Keratinocyte (primary cell): ENCODE data around the gene TGDS. TPM values are rescaled to one million over a fixed set of nuclear protein-coding genes. Genes with fewer than 3 reads are reported as not detected.
A peak's percentile ranks its signal among the peaks of the same experiment; 100 is the strongest.
"Not testable (repeated sequence)": the region's sequence is repeated elsewhere in the genome, so short reads cannot be mapped to it uniquely, and the experiment has no call there.

Experiments
- DNase-seq: peaks from one replicate; pipeline ENCODE4 v3.0.0-alpha.2; 2011; ENCODE audit warnings: low read depth, missing footprints, low spot score
- FAIRE-seq: peaks from 2 replicates; lab custom pipeline; 2011; peaks lifted over from hg19 to GRCh38; lab: Jason Lieb, UNC
- H2AFZ ChIP-seq: 2 replicates; pipeline ENCODE4 v1.6.0; 2012; ENCODE audit warnings: low read length, control low read depth, inconsistent platforms; ENCODE audit not compliant: control insufficient read depth
- H3K27ac ChIP-seq: 2 replicates; pipeline ENCODE4 v1.5.1; 2011; ENCODE audit warnings: low read length; ENCODE audit not compliant: control insufficient read depth, insufficient read depth
- H3K27me3 ChIP-seq: 3 replicates; pipeline ENCODE4 v1.6.0; 2011; ENCODE audit warnings: low read length; ENCODE audit not compliant: control insufficient read depth, insufficient read depth; ENCODE audit errors: extremely low read depth
- H3K36me3 ChIP-seq, 2 experiments: 2 replicates in 1 of 2; 3 replicates in 1 of 2; pipeline ENCODE4 v1.5.1; 2011; ENCODE audit warnings: low read length in 2 of 2, mild to moderate bottlenecking in 1 of 2; ENCODE audit not compliant: control insufficient read depth in 2 of 2, insufficient read depth in 2 of 2; ENCODE audit errors: extremely low read depth in 1 of 2
- H3K4me1 ChIP-seq: 3 replicates; pipeline ENCODE4 v1.5.1; 2011; ENCODE audit warnings: low read length; ENCODE audit not compliant: control insufficient read depth, insufficient read depth; ENCODE audit errors: extremely low read depth
- H3K4me2 ChIP-seq: 3 replicates; pipeline ENCODE4 v1.6.0; 2011; ENCODE audit warnings: low read depth, low read length; ENCODE audit not compliant: control insufficient read depth, insufficient read depth; ENCODE audit errors: extremely low read depth
- H3K4me3 ChIP-seq, 3 experiments: fragments of 200-600 bp in 1 of 3; sonication (generic) in 1 of 3; 2 replicates in 2 of 3; 3 replicates in 1 of 3; pipeline ENCODE4 v1.5.1; 2011 to 2016; ENCODE audit warnings: low read length in 3 of 3, mild to moderate bottlenecking in 3 of 3, control low read depth in 2 of 3, inconsistent platforms in 1 of 3, low read depth in 1 of 3, mixed read lengths in 1 of 3, mixed run types in 1 of 3, moderate library complexity in 1 of 3; ENCODE audit not compliant: control insufficient read depth in 2 of 3, insufficient read depth in 2 of 3; ENCODE audit errors: extremely low read depth in 1 of 3
- H3K79me2 ChIP-seq: 2 replicates; pipeline ENCODE4 v1.6.0; 2012; ENCODE audit warnings: low read length; ENCODE audit not compliant: control insufficient read depth, insufficient read depth
- H3K9ac ChIP-seq: 3 replicates; pipeline ENCODE4 v1.6.0; 2011; ENCODE audit warnings: low read length; ENCODE audit not compliant: control insufficient read depth, insufficient read depth; ENCODE audit errors: extremely low read depth
- H3K9me1 ChIP-seq: 3 replicates; pipeline ENCODE4 v1.6.0; 2011; ENCODE audit warnings: low read length; ENCODE audit not compliant: control insufficient read depth, insufficient read depth; ENCODE audit errors: extremely low read depth
- H3K9me3 ChIP-seq: 2 replicates; pipeline ENCODE4 v1.5.1; 2012; ENCODE audit warnings: low read depth, low read length; ENCODE audit not compliant: control insufficient read depth
- H4K20me1 ChIP-seq: 3 replicates; pipeline ENCODE4 v1.6.0; 2011; ENCODE audit warnings: low read length; ENCODE audit not compliant: control insufficient read depth, insufficient read depth; ENCODE audit errors: extremely low read depth
- CTCF ChIP-seq, 3 experiments: IDR thresholded peaks in 1 of 3; conservative IDR thresholded peaks in 1 of 3; optimal IDR thresholded peaks in 1 of 3; 2 replicates in 2 of 3; 3 replicates in 1 of 3; pipeline versions ENCODE3 to v1.5.1; 2011; ENCODE audit warnings: low read length in 3 of 3, mild to moderate bottlenecking in 3 of 3, moderate library complexity in 2 of 3, control low read depth in 1 of 3, inconsistent platforms in 1 of 3; ENCODE audit not compliant: insufficient read depth in 2 of 3; ENCODE audit errors: extremely low read depth in 1 of 3
- EZH2 ChIP-seq: IDR thresholded peaks from one replicate; pipeline ENCODE4 v1.6.1; 2012; ENCODE audit warnings: inconsistent platforms, mild to moderate bottlenecking, low read length, moderate library complexity
- dilution Hi-C: fragments of 300-500 bp; cut with MboI; formaldehyde crosslinking; loops from one replicate; pipeline ENCODE4 v1.7.0; 2020; ENCODE audit warnings: low sequenced_read_pairs; ENCODE audit not compliant: extremely low pct_ligation_motif_present
- polyA plus RNA-seq, 5 experiments: library from polyadenylated mRNA; depleted of rRNA in 3 of 5; stranded (reverse) in 3 of 5; stranded (forward) in 1 of 5; unstranded in 1 of 5; fragments of >200 nt; gene quantifications; 1 replicate in 1 of 5; 2 replicates in 3 of 5; 3 replicates in 1 of 5; pipeline versions ENCODE4 v1.2.1 to v1.2.3, GENCODE V29; 2011 to 2012; ENCODE audit warnings: missing spikeins in 2 of 5, low read depth in 1 of 5, low replicate concordance in 1 of 5

The TGDS gene
- polyA plus RNA-seq, 1 donor (not counting 4 experiments of a cell fraction or from before 2014, with no cell fraction given) = 19.4 TPM

DNA sequence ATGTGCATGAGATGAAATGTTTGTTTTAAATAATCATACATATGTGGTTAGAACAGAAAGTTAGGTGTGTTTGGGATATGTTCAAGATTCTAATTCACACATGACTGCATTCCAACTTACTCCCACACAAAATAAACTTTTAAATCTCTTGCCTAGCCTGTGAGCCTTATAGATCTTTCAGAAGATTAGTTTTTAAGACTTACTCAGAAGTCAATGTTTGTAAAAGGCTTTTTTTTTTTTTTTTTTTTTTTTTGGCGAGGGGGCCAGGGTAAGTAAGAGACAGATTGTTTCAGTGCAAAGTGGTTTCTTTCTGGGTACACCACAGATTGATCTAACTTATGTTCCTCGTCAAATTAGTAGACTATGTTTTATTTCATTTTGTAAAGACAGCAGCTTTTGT is 44.8 kb upstream of the TGDS start:
- H3K4me3 ChIP-seq = no peak overlapping the region
- H4K20me1 ChIP-seq = no peaks in the 10 kb centered on the region
- H3K9me1 ChIP-seq = no peaks in the 10 kb centered on the region
- H2AFZ ChIP-seq = peak overlapping the region; percentile 68
- H3K36me3 ChIP-seq = no peaks in the 10 kb centered on the region
- no peaks in the 10 kb centered on the region for H3K79me2 ChIP-seq
- TF ChIP-seq CTCF (optimal IDR thresholded peaks at IDR 0.05 in 1 of 3, IDR thresholded peaks at IDR 0.05 in 1 of 3, conservative IDR thresholded peaks at IDR 0.05 in 1 of 3; ENCODE audit: extremely low read depth in 1 of 3, insufficient read depth in 2 of 3, low read length in 3 of 3) (no peak), EZH2 (no peak)
- H3K27ac ChIP-seq = peak overlapping the region; percentile 88
- dilution Hi-C loops = no loop called here
- peaks cover 28% of the 10 kb centered on the region for H3K4me1 ChIP-seq
- H3K27me3 ChIP-seq = no peaks in the 10 kb centered on the region
- H3K9me3 ChIP-seq = no peaks in the 10 kb centered on the region
- FAIRE-seq = no peak
- DNase-seq = no peak
- H3K9ac ChIP-seq = peak overlapping the region; percentile 42
- peak overlapping the region; percentile 60 for H3K4me2 ChIP-seq

- H3K4me1 ChIP-seq = peaks cover 26% of the 10 kb centered on the region
- H3K9me1 ChIP-seq, H3K79me2 ChIP-seq, H2AFZ ChIP-seq, H3K9me3 ChIP-seq, H3K4me2 ChIP-seq, FAIRE-seq, H3K36me3 ChIP-seq, dilution Hi-C loops, H4K20me1 ChIP-seq, DNase-seq, H3K27ac ChIP-seq, H3K27me3 ChIP-seq, H3K4me3 ChIP-seq, H3K9ac ChIP-seq: not testable (repeated sequence)
These were observed 41.7 kb upstream of the TGDS start for GRCh38 chr13:94637677-94638076.

- H3K9ac ChIP-seq = no peak overlapping the region
- no peak overlapping the region for H3K4me3 ChIP-seq
- no peaks in the 10 kb centered on the region for H3K9me3 ChIP-seq
- dilution Hi-C loops = no loop called here
- DNase-seq (no peak), FAIRE-seq (no peak)
- TF ChIP-seq CTCF (optimal IDR thresholded peaks at IDR 0.05 in 1 of 3, IDR thresholded peaks at IDR 0.05 in 1 of 3, conservative IDR thresholded peaks at IDR 0.05 in 1 of 3; ENCODE audit: extremely low read depth in 1 of 3, insufficient read depth in 2 of 3, low read length in 3 of 3) = no peak
- no peak for TF ChIP-seq EZH2
- no peak overlapping the region for H3K27ac ChIP-seq
- H3K79me2 ChIP-seq = no peaks in the 10 kb centered on the region
- no peaks in the 10 kb centered on the region for H3K36me3 ChIP-seq
- H3K27me3 ChIP-seq = no peaks in the 10 kb centered on the region
- no peak overlapping the region for H2AFZ ChIP-seq
- peaks cover 19% of the 10 kb centered on the region for H3K4me1 ChIP-seq
- no peaks in the 10 kb centered on the region for H4K20me1 ChIP-seq
- no peak overlapping the region for H3K4me2 ChIP-seq
- H3K9me1 ChIP-seq = no peaks in the 10 kb centered on the region
These were observed 41.1 kb upstream of the TGDS start for GRCh38 chr13:94636942-94637578.

DNA sequence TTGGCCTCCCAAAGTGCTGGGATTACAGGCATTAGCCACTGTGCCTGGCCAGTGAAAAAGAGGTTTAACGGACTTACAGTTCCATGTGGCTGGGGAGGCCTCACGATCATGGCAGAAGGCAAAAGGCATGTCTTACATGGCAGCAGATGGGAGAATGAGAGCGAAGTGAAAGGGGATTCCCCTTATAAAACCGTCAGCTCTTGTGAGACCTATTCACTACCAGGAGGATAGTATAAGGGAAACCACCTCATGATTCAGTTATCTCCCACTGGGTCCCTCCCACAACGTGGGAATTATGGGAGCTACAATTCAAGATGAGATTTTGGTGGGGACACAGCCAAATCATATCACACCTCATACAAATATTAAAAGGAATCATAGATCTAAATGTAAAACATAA is 40.1 kb upstream of the TGDS start:
- H3K27me3 ChIP-seq, FAIRE-seq, H3K9ac ChIP-seq, H3K4me3 ChIP-seq, H4K20me1 ChIP-seq, H3K27ac ChIP-seq, H3K9me3 ChIP-seq, dilution Hi-C loops, DNase-seq, H2AFZ ChIP-seq, H3K79me2 ChIP-seq, H3K4me2 ChIP-seq, H3K36me3 ChIP-seq, H3K9me1 ChIP-seq: not testable (repeated sequence)
- H3K4me1 ChIP-seq = peaks cover 11% of the 10 kb centered on the region
